Measurements from ENCODE around the gene VSNL1. TPM values are rescaled to one million over a fixed set of nuclear protein-coding genes. Genes with fewer than 3 reads are reported as not detected.

VSNL1 gene
- total RNA-seq, 1 experiment from 2014 or later = 9.9 TPM

GRCh38 chr2:17543848-17544247, 3.4 kb downstream of the VSNL1 start:
- H2AK5ac ChIP-seq (ENCODE audit: insufficient read length, low read length) = no peak overlapping the region
- Mint-ChIP-seq H3K27me3 (ENCODE audit: low read depth) (peaks cover 9% of the 10 kb centered on the region), H3K4me1 (peaks cover 66 to 78% of the 10 kb centered on the region in 2 experiments), H3K36me3 (ENCODE audit: insufficient read depth in 1 of 3, low read depth in 3 of 3) (no peaks in the 10 kb centered on the region; a peak in 1 of 7 replicates), H3K9me3 (no peaks in the 10 kb centered on the region; a peak in 1 of 5 replicates), H3K27ac (peak overlapping the region; percentile 40 to 98 (median 93)), H3K4me3 (peak overlapping the region; percentile 56 to 82)
- peak; percentile 42 for DNase-seq
- no peak overlapping the region for H4K8ac ChIP-seq (replicated peaks; ENCODE audit: insufficient read length, low read depth, low read length)
- peaks cover 34% of the 10 kb centered on the region for H3K79me2 ChIP-seq (ENCODE audit: insufficient read depth, low read length)
- no peak overlapping the region for H2BK20ac ChIP-seq (ENCODE audit: low read depth, low read length, poor library complexity, severe bottlenecking)
- peaks cover 8% of the 10 kb centered on the region; the same call in 1 of the 2 replicates for H3K4me1 ChIP-seq (ENCODE audit: insufficient read depth, low read length)
- H4K20me1 ChIP-seq (ENCODE audit: control insufficient read depth, insufficient read depth, insufficient read length) = no peaks in the 10 kb centered on the region
- no peaks in the 10 kb centered on the region for H3K27me3 ChIP-seq (ENCODE audit: insufficient read depth, low read length)
- H2AFZ ChIP-seq (ENCODE audit: low read length) = no peak overlapping the region
- H2BK12ac ChIP-seq (ENCODE audit: insufficient read length, low read depth, low read length) = no peak overlapping the region
- no peak overlapping the region for H2BK5ac ChIP-seq (ENCODE audit: insufficient read length, low read length)
- TF ChIP-seq CTCF (conservative IDR thresholded peaks at IDR 0.05) = no peak
- no peaks in the 10 kb centered on the region for H3K9me3 ChIP-seq (ENCODE audit: control insufficient read depth, low read depth, low read length)
- no peak overlapping the region for H4K91ac ChIP-seq (ENCODE audit: insufficient read length, low read depth, low read length)
- H3K56ac ChIP-seq (ENCODE audit: insufficient read length, low read depth, low read length) = no peak overlapping the region
- no peak overlapping the region for H3T11ph ChIP-seq (ENCODE audit: low read length)
- H3K4ac ChIP-seq (ENCODE audit: low read depth, low read length) = no peak overlapping the region
- no peak overlapping the region for H3K18ac ChIP-seq (ENCODE audit: insufficient read length, low read depth, low read length)
- H3K27ac ChIP-seq (ENCODE audit: insufficient read length, low read depth, low read length) = peak overlapping the region; percentile 77
- no peak overlapping the region for H3K14ac ChIP-seq (ENCODE audit: insufficient read depth, low read length)
- H3K23ac ChIP-seq (ENCODE audit: insufficient read length, low read depth, low read length) = no peak overlapping the region
- H4K5ac ChIP-seq (ENCODE audit: insufficient read length, low read depth, low read length) = no peak overlapping the region
- peaks cover 27% of the 10 kb centered on the region for H3K23me2 ChIP-seq (ENCODE audit: insufficient read length, low read depth, low read length, poor library complexity, severe bottlenecking)
- H3K79me1 ChIP-seq (ENCODE audit: insufficient read depth, low read depth, low read length, poor library complexity, severe bottlenecking) = no peaks in the 10 kb centered on the region
- peak overlapping the region; percentile 100 for H3K4me2 ChIP-seq (ENCODE audit: insufficient read depth, insufficient read length, low read length)
- H2BK15ac ChIP-seq (ENCODE audit: low read depth, low read length) = no peak overlapping the region
- no peak overlapping the region for H2BK120ac ChIP-seq (ENCODE audit: low read depth, low read length, poor library complexity, severe bottlenecking)
- H3K9ac ChIP-seq (ENCODE audit: extremely low read depth, insufficient read length, low read length) = peak overlapping the region; percentile 41
